ENCODE data around the gene HOXA5. TPM values are rescaled to one million over a fixed set of nuclear protein-coding genes. Genes with fewer than 3 reads are reported as not detected.

The HOXA5 gene
- total and polyA plus RNA-seq, 9 donors, result 7.1 to 16.6 (median 9.4) TPM

DNA sequence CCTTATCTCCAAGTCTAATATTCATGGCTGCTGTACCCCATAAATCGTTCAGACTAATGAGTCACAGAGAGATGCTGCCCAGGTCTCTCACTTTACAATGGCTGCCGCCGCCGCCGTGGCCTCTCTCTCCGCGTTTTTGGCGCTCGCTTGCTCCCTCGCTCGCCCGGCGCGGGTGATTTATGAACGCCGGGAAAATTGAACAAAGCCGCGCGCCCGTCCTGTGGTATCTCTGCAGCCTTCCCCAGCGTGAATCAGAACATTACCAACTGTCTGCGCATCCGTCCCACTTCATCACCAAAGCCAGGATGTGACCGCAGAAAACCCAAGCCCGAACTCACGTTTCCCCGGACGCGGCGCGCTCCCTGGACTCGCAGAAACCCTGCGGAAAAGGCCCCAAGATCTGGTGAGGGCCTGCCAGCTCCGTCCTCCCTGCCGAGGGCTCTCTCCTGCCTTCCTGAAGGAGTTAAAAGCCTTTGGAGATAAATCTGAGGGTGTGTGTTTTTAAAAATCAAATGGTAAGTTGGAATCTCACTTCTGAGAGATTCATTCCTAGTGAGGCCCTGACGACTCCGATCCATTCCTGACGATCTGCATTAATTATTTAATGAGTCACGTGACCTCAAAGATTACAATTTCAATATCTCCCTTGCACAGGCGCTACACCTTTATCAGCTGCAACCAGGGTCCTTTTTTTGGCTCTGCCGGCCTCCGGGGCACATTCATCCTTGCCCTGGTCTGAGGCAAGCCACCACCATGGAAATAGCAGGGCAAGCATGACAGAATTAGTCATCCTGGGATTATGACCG, 19.2 kb downstream of the HOXA5 start:
- Histone ChIP-seq H3K27me3 (ENCODE audit: control insufficient read depth, insufficient read depth, low read length) (peaks cover 7% of the 10 kb centered on the region), H3K4me3 (ENCODE audit: low read length) (no peak overlapping the region), H3K27ac (ENCODE audit: low read length) (no peak overlapping the region), H3K9me3 (replicated peaks; ENCODE audit: control insufficient read depth, low read depth, low read length) (no peaks in the 10 kb centered on the region), H3K36me3 (ENCODE audit: control insufficient read depth, insufficient read depth, low read length) (peaks cover 34% of the 10 kb centered on the region), H3K4me1 (ENCODE audit: control insufficient read depth, insufficient read depth, low read length) (peaks cover 57% of the 10 kb centered on the region)
- 73% methylated on average over 33 of the region's 43 CpGs for WGBS (ENCODE audit: insufficient coverage)
- DNase-seq, result no peak

GRCh38 chr7:27123477-27124053, 19.9 kb downstream of the HOXA5 start:
- H3K27ac ChIP-seq (ENCODE audit: low read length), result no peak overlapping the region
- 77% methylated on average over 18 of the region's 26 CpGs for WGBS (ENCODE audit: insufficient coverage)
- H3K4me1 ChIP-seq (ENCODE audit: control insufficient read depth, insufficient read depth, low read length), result peaks cover 53% of the 10 kb centered on the region
- peaks cover 34% of the 10 kb centered on the region for H3K36me3 ChIP-seq (ENCODE audit: control insufficient read depth, insufficient read depth, low read length)
- H3K4me3 ChIP-seq (ENCODE audit: low read length), result no peak overlapping the region
- DNase-seq, result no peak
- peaks cover 7% of the 10 kb centered on the region for H3K27me3 ChIP-seq (ENCODE audit: control insufficient read depth, insufficient read depth, low read length)
- no peaks in the 10 kb centered on the region for H3K9me3 ChIP-seq (replicated peaks; ENCODE audit: control insufficient read depth, low read depth, low read length)

- no peak for DNase-seq
- 63% methylated on average over 8 of the region's 14 CpGs for WGBS (ENCODE audit: insufficient coverage)
- H3K4me1 ChIP-seq (ENCODE audit: control insufficient read depth, insufficient read depth, low read length), result peaks cover 52% of the 10 kb centered on the region
- H3K27me3 ChIP-seq (ENCODE audit: control insufficient read depth, insufficient read depth, low read length), result peaks cover 7% of the 10 kb centered on the region
- H3K36me3 ChIP-seq (ENCODE audit: control insufficient read depth, insufficient read depth, low read length), result peaks cover 36% of the 10 kb centered on the region
- no peaks in the 10 kb centered on the region for H3K9me3 ChIP-seq (replicated peaks; ENCODE audit: control insufficient read depth, low read depth, low read length)
- H3K27ac ChIP-seq (ENCODE audit: low read length), result no peak overlapping the region
- H3K4me3 ChIP-seq (ENCODE audit: low read length), result no peak overlapping the region
Measured at GRCh38 chr7:27123007-27123476, 20.4 kb downstream of the HOXA5 start.

- WGBS (ENCODE audit: insufficient coverage), result 70% methylated on average over 18 of the region's 42 CpGs
- H3K9me3 ChIP-seq (replicated peaks; ENCODE audit: control insufficient read depth, low read depth, low read length), result no peaks in the 10 kb centered on the region
- H3K36me3 ChIP-seq (ENCODE audit: control insufficient read depth, insufficient read depth, low read length), result peaks cover 39% of the 10 kb centered on the region
- H3K27me3 ChIP-seq (ENCODE audit: control insufficient read depth, insufficient read depth, low read length), result peaks cover 7% of the 10 kb centered on the region
- H3K4me3 ChIP-seq (ENCODE audit: low read length), result no peak overlapping the region
- DNase-seq, result no peak
- peaks cover 52% of the 10 kb centered on the region for H3K4me1 ChIP-seq (ENCODE audit: control insufficient read depth, insufficient read depth, low read length)
- H3K27ac ChIP-seq (ENCODE audit: low read length), result no peak overlapping the region
Measured at GRCh38 chr7:27122077-27122910, 21.2 kb downstream of the HOXA5 start.

- peaks cover 7% of the 10 kb centered on the region for H3K27me3 ChIP-seq (ENCODE audit: control insufficient read depth, insufficient read depth, low read length)
- H3K36me3 ChIP-seq (ENCODE audit: control insufficient read depth, insufficient read depth, low read length), result peaks cover 42% of the 10 kb centered on the region
- H3K27ac ChIP-seq (ENCODE audit: low read length), result no peak overlapping the region
- 75% methylated on average over 2 of the region's 7 CpGs for WGBS (ENCODE audit: insufficient coverage)
- H3K9me3 ChIP-seq (replicated peaks; ENCODE audit: control insufficient read depth, low read depth, low read length), result no peaks in the 10 kb centered on the region
- H3K4me3 ChIP-seq (ENCODE audit: low read length), result no peak overlapping the region
- DNase-seq, result no peak
- peaks cover 55% of the 10 kb centered on the region for H3K4me1 ChIP-seq (ENCODE audit: control insufficient read depth, insufficient read depth, low read length)
Measured at GRCh38 chr7:27121684-27122076, 21.8 kb downstream of the HOXA5 start.

DNA sequence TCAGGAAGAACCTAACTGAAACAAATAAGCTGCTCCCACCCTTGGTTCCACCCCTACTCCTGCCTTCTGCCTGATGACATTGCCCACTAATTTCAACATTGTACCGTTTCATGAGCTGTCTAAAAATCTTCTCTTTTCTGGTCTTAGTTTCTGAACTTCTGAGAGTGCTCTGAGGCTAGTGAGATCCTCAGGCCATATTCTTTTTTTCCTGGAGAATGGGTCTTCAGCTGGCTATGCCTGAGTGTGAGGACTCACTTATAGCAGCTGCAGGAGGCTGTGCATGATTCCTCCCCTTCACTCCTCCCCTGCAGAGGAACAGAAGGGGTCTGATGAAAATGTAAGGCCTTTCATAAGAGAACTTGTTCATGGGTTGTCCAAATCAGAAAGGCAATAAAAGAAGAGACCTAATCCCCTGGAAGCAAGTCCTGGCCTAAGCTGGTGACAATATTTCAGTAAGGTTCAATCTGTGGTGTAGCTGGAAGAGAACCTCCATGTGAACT, 24.0 kb downstream of the HOXA5 start:
- Histone ChIP-seq H3K4me1 (ENCODE audit: control insufficient read depth, insufficient read depth, low read length) (peaks cover 54% of the 10 kb centered on the region), H3K4me3 (ENCODE audit: low read length) (no peak overlapping the region), H3K36me3 (ENCODE audit: control insufficient read depth, insufficient read depth, low read length) (peaks cover 42% of the 10 kb centered on the region), H3K27me3 (ENCODE audit: control insufficient read depth, insufficient read depth, low read length) (peaks cover 7% of the 10 kb centered on the region), H3K27ac (ENCODE audit: low read length) (no peak overlapping the region), H3K9me3 (replicated peaks; ENCODE audit: control insufficient read depth, low read depth, low read length) (no peaks in the 10 kb centered on the region)
- 40% methylated on average over 1 of the region's 1 CpG for WGBS (ENCODE audit: insufficient coverage)
- DNase-seq, result no peak

DNA sequence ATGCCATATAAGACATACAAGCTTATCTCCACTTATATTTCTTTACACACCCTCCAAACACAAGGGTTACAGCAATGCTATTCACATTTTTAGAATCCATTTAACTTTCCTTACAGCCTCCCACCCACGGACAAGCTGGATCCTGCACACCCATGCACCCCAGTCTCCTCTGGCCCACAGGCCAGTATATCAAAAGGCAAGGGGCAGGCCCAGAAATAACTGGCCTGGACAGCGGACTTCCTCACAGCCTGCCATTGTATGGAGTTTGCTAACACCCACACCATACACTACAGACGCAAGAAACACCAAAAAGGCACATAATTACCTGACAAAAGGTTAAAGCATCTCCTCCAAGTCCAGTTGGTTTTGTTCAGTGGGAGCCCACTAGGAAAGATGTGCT, 24.9 kb downstream of the HOXA5 start:
- Histone ChIP-seq H3K9me3 (replicated peaks; ENCODE audit: control insufficient read depth, low read depth, low read length) (no peaks in the 10 kb centered on the region), H3K27ac (ENCODE audit: low read length) (peak overlapping the region; percentile 63), H3K36me3 (ENCODE audit: control insufficient read depth, insufficient read depth, low read length) (peaks cover 35% of the 10 kb centered on the region), H3K4me3 (ENCODE audit: low read length) (no peak overlapping the region), H3K27me3 (ENCODE audit: control insufficient read depth, insufficient read depth, low read length) (peaks cover 10% of the 10 kb centered on the region), H3K4me1 (ENCODE audit: control insufficient read depth, insufficient read depth, low read length) (peaks cover 59% of the 10 kb centered on the region)
- WGBS (ENCODE audit: insufficient coverage), result 20% methylated on average over 1 of the region's 3 CpGs
- no peak for DNase-seq

GRCh38 chr7:27117887-27118491, 25.5 kb downstream of the HOXA5 start:
- H3K27ac ChIP-seq (ENCODE audit: low read length), result peak overlapping the region; percentile 63
- 75% methylated on average over 11 of the region's 19 CpGs for WGBS (ENCODE audit: insufficient coverage)

GRCh38 chr7:27116962-27117886, 26.3 kb downstream of the HOXA5 start:
- Histone ChIP-seq H3K4me3 (ENCODE audit: low read length) (no peak overlapping the region), H3K9me3 (replicated peaks; ENCODE audit: control insufficient read depth, low read depth, low read length) (no peaks in the 10 kb centered on the region), H3K27ac (ENCODE audit: low read length) (peak overlapping the region; percentile 63), H3K27me3 (ENCODE audit: control insufficient read depth, insufficient read depth, low read length) (peaks cover 11% of the 10 kb centered on the region), H3K36me3 (ENCODE audit: control insufficient read depth, insufficient read depth, low read length) (peaks cover 26% of the 10 kb centered on the region), H3K4me1 (ENCODE audit: control insufficient read depth, insufficient read depth, low read length) (peaks cover 57% of the 10 kb centered on the region)
- WGBS (ENCODE audit: insufficient coverage), result 64% methylated on average over 11 of the region's 12 CpGs
- DNase-seq, result no peak

More at GRCh38 chr7:27117887-27118491, 25.5 kb downstream of the HOXA5 start:
- peaks cover 32% of the 10 kb centered on the region for H3K36me3 ChIP-seq (ENCODE audit: control insufficient read depth, insufficient read depth, low read length)
- H3K4me1 ChIP-seq (ENCODE audit: control insufficient read depth, insufficient read depth, low read length), result peaks cover 58% of the 10 kb centered on the region
- no peak for DNase-seq
- no peaks in the 10 kb centered on the region for H3K9me3 ChIP-seq (replicated peaks; ENCODE audit: control insufficient read depth, low read depth, low read length)
- no peak overlapping the region for H3K4me3 ChIP-seq (ENCODE audit: low read length)
- H3K27me3 ChIP-seq (ENCODE audit: control insufficient read depth, insufficient read depth, low read length), result peaks cover 10% of the 10 kb centered on the region

Measured in muscle of leg (tissue), 11 donors.